Measurements from ENCODE around the gene PLEKHA7.

DNA sequence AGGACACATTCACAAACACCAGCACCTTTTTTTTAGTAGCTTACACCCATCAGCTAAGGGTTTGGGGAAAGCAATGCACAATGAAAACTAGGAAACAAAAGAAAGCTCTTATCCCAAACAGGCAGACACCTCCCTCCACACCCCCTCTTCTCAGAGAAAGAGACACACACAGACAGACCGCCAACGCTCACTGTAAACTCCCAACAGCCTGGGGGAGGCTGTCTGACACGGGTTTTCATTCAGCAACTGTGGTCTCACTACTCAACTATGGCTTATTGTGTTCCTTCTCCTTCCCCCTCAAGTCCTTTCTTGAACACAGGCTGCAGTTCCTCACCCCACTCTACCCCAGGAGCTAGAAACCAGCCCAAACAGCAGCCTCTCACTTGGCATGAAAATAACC, 152.4 kb downstream of the PLEKHA7 start:
- TF ChIP-seq, protein P1, sequence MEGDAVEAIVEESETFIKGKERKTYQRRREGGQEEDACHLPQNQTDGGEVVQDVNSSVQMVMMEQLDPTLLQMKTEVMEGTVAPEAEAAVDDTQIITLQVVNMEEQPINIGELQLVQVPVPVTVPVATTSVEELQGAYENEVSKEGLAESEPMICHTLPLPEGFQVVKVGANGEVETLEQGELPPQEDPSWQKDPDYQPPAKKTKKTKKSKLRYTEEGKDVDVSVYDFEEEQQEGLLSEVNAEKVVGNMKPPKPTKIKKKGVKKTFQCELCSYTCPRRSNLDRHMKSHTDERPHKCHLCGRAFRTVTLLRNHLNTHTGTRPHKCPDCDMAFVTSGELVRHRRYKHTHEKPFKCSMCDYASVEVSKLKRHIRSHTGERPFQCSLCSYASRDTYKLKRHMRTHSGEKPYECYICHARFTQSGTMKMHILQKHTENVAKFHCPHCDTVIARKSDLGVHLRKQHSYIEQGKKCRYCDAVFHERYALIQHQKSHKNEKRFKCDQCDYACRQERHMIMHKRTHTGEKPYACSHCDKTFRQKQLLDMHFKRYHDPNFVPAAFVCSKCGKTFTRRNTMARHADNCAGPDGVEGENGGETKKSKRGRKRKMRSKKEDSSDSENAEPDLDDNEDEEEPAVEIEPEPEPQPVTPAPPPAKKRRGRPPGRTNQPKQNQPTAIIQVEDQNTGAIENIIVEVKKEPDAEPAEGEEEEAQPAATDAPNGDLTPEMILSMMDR (optimal IDR thresholded peaks at IDR 0.05 in 1 of 3, IDR thresholded peaks at IDR 0.05 in 1 of 3, conservative IDR thresholded peaks at IDR 0.05 in 1 of 3; ENCODE audit: extremely low read depth in 1 of 3, insufficient read depth in 2 of 3, low read length in 3 of 3) = no peak
- TF ChIP-seq EZH2 (IDR thresholded peaks at IDR 0.05; ENCODE audit: low read length) = no peak

Data from keratinocyte (primary cell).